ENCODE results near the gene SLX1A. TPM values are rescaled to one million over a fixed set of nuclear protein-coding genes. Genes with fewer than 3 reads are reported as not detected.
"Not testable (repeated sequence)": the region's sequence is repeated elsewhere in the genome, so short reads cannot be mapped to it uniquely, and the experiment has no call there.

The SLX1A gene
- total RNA-seq, 4 donors from 2014 or later, result 26.2 to 73.3 (median 63.7) TPM

GRCh38 chr16:30205541-30206236 lies 12.0 kb downstream of the SLX1A start:
- peak; percentile 12 to 43 for DNase-seq
- H3K4me1 ChIP-seq; H3K27ac ChIP-seq; H3K9me3 ChIP-seq; H3K27me3 ChIP-seq; H3K36me3 ChIP-seq; intact Hi-C loops (cut with DNase I): not testable (repeated sequence)
- no CpG with 5 or more reads among the region's 52 CpGs for WGBS, 2 donors
- peak overlapping the region in 1 of 3 donors; percentile 44 for H3K4me3 ChIP-seq (replicated peaks in 1 of 3)

GRCh38 chr16:30206252-30206651 lies 12.6 kb downstream of the SLX1A start:
- H3K27ac ChIP-seq, result not testable (repeated sequence)
- peak overlapping the region in 1 of 3 donors; percentile 44 for H3K4me3 ChIP-seq (replicated peaks in 1 of 3)
- WGBS, 2 donors, result no CpG with 5 or more reads among the region's 33 CpGs

GRCh38 chr16:30207063-30207704 lies 13.5 kb downstream of the SLX1A start:
- H3K27me3 ChIP-seq; H3K36me3 ChIP-seq; H3K4me1 ChIP-seq; H3K4me3 ChIP-seq (replicated peaks in 1 of 3); intact Hi-C loops (cut with DNase I); DNase-seq; H3K9me3 ChIP-seq; H3K27ac ChIP-seq: not testable (repeated sequence)
- WGBS, 2 donors, result no CpG with 5 or more reads among the region's 9 CpGs

More at GRCh38 chr16:30206252-30206651, 12.6 kb downstream of the SLX1A start:
- H3K36me3 ChIP-seq; H3K4me1 ChIP-seq; H3K27me3 ChIP-seq; DNase-seq; intact Hi-C loops (cut with DNase I); H3K9me3 ChIP-seq: not testable (repeated sequence)

- DNase-seq, result peak in 1 of 2 donors; percentile 26
- H3K4me1 ChIP-seq; H3K27me3 ChIP-seq; intact Hi-C loops (cut with DNase I); H3K4me3 ChIP-seq (replicated peaks in 1 of 3); H3K36me3 ChIP-seq; H3K9me3 ChIP-seq; H3K27ac ChIP-seq: not testable (repeated sequence)
- WGBS, 2 donors, result 7% methylated on average over 2 of the region's 6 CpGs; no CpG with 5 or more reads in 1 of the 2 donors
Observed at GRCh38 chr16:30209032-30209431, 15.4 kb downstream of the SLX1A start.

GRCh38 chr16:30211414-30211813 lies 17.7 kb downstream of the SLX1A start:
- H3K36me3 ChIP-seq; intact Hi-C loops (cut with DNase I); H3K4me3 ChIP-seq (replicated peaks in 1 of 3); DNase-seq; H3K27me3 ChIP-seq; H3K9me3 ChIP-seq; H3K4me1 ChIP-seq; H3K27ac ChIP-seq: not testable (repeated sequence)
- WGBS, 2 donors, result no CpG with 5 or more reads among the region's 4 CpGs

GRCh38 chr16:30217082-30217481 lies 23.4 kb downstream of the SLX1A start:
- H3K4me3 ChIP-seq (replicated peaks in 1 of 3); H3K4me1 ChIP-seq; H3K36me3 ChIP-seq; H3K27me3 ChIP-seq; H3K27ac ChIP-seq; H3K9me3 ChIP-seq; DNase-seq; intact Hi-C loops (cut with DNase I): not testable (repeated sequence)
- 80 to 81% methylated on average over 1 to 3 of the region's 5 CpGs for WGBS, 2 donors

Small RNA genes within 50 kb of the gene (small RNA-seq; reads per million reads assigned to genes)
- not detected for gene AC106782.4

Other genes with a start within 250 kb of the SLX1A start
- gene TMEM219, start 231.8 kb upstream of the SLX1A start, total RNA-seq, result 100 to 1,000 TPM in 3 of 4 donors, 10 to 100 TPM in 1; 93.2 to 140 (median 135) TPM
- 10 to 100 TPM; 48.8 to 62.6 (median 55.2) TPM for gene TAOK2, start 220.0 kb upstream of the SLX1A start, total RNA-seq
- gene HIRIP3, start 198.3 kb upstream of the SLX1A start, total RNA-seq, result 10 to 100 TPM; 10.7 to 23.1 (median 18.4) TPM
- gene INO80E, start 197.6 kb upstream of the SLX1A start, total RNA-seq, result 100 to 1,000 TPM in 3 of 4 donors, 10 to 100 TPM in 1; 45.9 to 165 (median 142) TPM
- gene DOC2A, start 182.8 kb upstream of the SLX1A start, total RNA-seq, result 1 to 10 TPM in 1 of 4 donors, under 1 TPM in 2, not detected in 1; 0.22 to 1.2 (median 0.94) TPM
- gene C16orf92, start 170.7 kb upstream of the SLX1A start, total RNA-seq, result not detected
- gene TLCD3B, start 162.6 kb upstream of the SLX1A start, total RNA-seq, result under 1 TPM in 2 of 4 donors, not detected in 2; 0.54 to 0.79 TPM
- 1,000 to 10,000 TPM in 3 of 4 donors, 100 to 1,000 TPM in 1; 752 to 2,025 (median 1,174) TPM for gene ALDOA, start 128.1 kb upstream of the SLX1A start, total RNA-seq
- gene PPP4C, start 117.9 kb upstream of the SLX1A start, total RNA-seq, result 10 to 100 TPM; 43.6 to 59.9 (median 50.8) TPM
- 1 to 10 TPM; 1.6 to 3.3 (median 2.4) TPM for gene TBX6, start 102.0 kb upstream of the SLX1A start, total RNA-seq
- 100 to 1,000 TPM in 1 of 4 donors, 10 to 100 TPM in 3; 32.4 to 372 (median 68.0) TPM for gene YPEL3, start 97.7 kb upstream of the SLX1A start, total RNA-seq
- gene GDPD3, start 80.3 kb upstream of the SLX1A start, total RNA-seq, result 1 to 10 TPM in 2 of 4 donors, under 1 TPM in 1, not detected in 1; 0.68 to 1.6 (median 1.2) TPM
- 10 to 100 TPM; 31.5 to 90.6 (median 51.5) TPM for gene MAPK3, start 70.7 kb upstream of the SLX1A start, total RNA-seq
- 10 to 100 TPM in 3 of 4 donors, 1 to 10 TPM in 1; 7.3 to 14.8 (median 11.2) TPM for gene CORO1A, start 10.3 kb upstream of the SLX1A start, total RNA-seq
- gene BOLA2B, start 209 bp upstream of the SLX1A start, total RNA-seq, result 100 to 1,000 TPM in 2 of 4 donors, 1 to 10 TPM in 2; 2.1 to 150 (median 67.4) TPM
- 10 to 100 TPM in 2 of 4 donors, 1 to 10 TPM in 2; 8.9 to 13.8 (median 9.8) TPM for gene SULT1A3, start 5.4 kb downstream of the SLX1A start, total RNA-seq
- gene NPIPB13, start 54.6 kb downstream of the SLX1A start, total RNA-seq, result 1 to 10 TPM; 2.1 to 3.0 (median 2.3) TPM
- gene CD2BP2, start 161.4 kb downstream of the SLX1A start, total RNA-seq, result 10 to 100 TPM; 39.1 to 68.5 (median 56.1) TPM
- 10 to 100 TPM; 26.6 to 38.1 (median 33.5) TPM for gene TBC1D10B, start 176.6 kb downstream of the SLX1A start, total RNA-seq
- not detected for gene MYL11, start 180.9 kb downstream of the SLX1A start, total RNA-seq
- gene SEPTIN1, start 188.7 kb downstream of the SLX1A start, total RNA-seq, result 1 to 10 TPM in 3 of 4 donors, under 1 TPM in 1; 0.56 to 3.4 (median 1.4) TPM
- gene ZNF48, start 201.5 kb downstream of the SLX1A start, total RNA-seq, result 10 to 100 TPM in 2 of 4 donors, 1 to 10 TPM in 2; 8.5 to 12.2 (median 9.4) TPM
- 10 to 100 TPM in 3 of 4 donors, 1 to 10 TPM in 1; 9.1 to 29.5 (median 19.1) TPM for gene ZNF771, start 213.7 kb downstream of the SLX1A start, total RNA-seq
- gene DCTPP1, start 236.2 kb downstream of the SLX1A start, total RNA-seq, result 10 to 100 TPM; 18.8 to 26.4 (median 22.5) TPM

All from thyroid gland (tissue), 4 donors.